Heart left ventricle (tissue), 16 donors: ENCODE results near the gene VAC14. TPM values are rescaled to one million over a fixed set of nuclear protein-coding genes. Genes with fewer than 3 reads are reported as not detected.

Experiments used
- ATAC-seq, 4 donors: fragments of 200-7000 bp; cut with Tn5 transposase; one replicate each; pipeline ENCODE4 v1.9.1; 2020 to 2022; ENCODE audit warnings: moderate library complexity in 4 of 4, mild to moderate bottlenecking in 3 of 4, moderate number of reproducible peaks in 1 of 4
- DNase-seq, 5 donors: peaks; one replicate each; pipeline ENCODE4 v3.0.0-alpha.2; 2020
- H3K27ac ChIP-seq, 12 donors: fragments of 200-600 bp; sonication (generic) in 4 of 12; one replicate each; pipeline versions ENCODE4 v1.5.0 to v1.8.0; 2016 to 2022; ENCODE audit warnings: mild to moderate bottlenecking in 2 of 12
- H3K27me3 ChIP-seq, 9 donors: fragments of 200-600 bp; sonication (generic) in 2 of 9; one replicate each; pipeline versions ENCODE4 v1.5.1 to v1.8.0; 2016 to 2022; ENCODE audit warnings: mild to moderate bottlenecking in 3 of 9
- H3K36me3 ChIP-seq, 9 donors: fragments of 200-600 bp; sonication (generic) in 2 of 9; one replicate each; pipeline versions ENCODE4 v1.5.0 to v1.8.0; 2018 to 2022; ENCODE audit warnings: mild to moderate bottlenecking in 2 of 9
- H3K4me1 ChIP-seq, 12 donors: fragments of 200-600 bp; sonication (generic) in 4 of 12; one replicate each; pipeline versions ENCODE4 v1.5.0 to v1.8.0; 2016 to 2022; ENCODE audit warnings: mild to moderate bottlenecking in 3 of 12
- H3K4me3 ChIP-seq, 12 donors: fragments of 200-600 bp; sonication (generic) in 4 of 12; one replicate each; pipeline versions ENCODE4 v1.5.0 to v1.8.0; 2017 to 2022; ENCODE audit warnings: mild to moderate bottlenecking in 9 of 12, moderate library complexity in 4 of 12
- H3K9me3 ChIP-seq, 12 donors: fragments of 200-600 bp; sonication (generic) in 4 of 12; one replicate each; pipeline versions ENCODE4 v1.5.0 to v1.8.0; 2016 to 2022; ENCODE audit warnings: mild to moderate bottlenecking in 1 of 12
- POLR2A ChIP-seq, 2 donors: fragments of 450-650 bp; IDR thresholded peaks; one replicate each; pipeline ENCODE4 v1.6.1; 2017; ENCODE audit warnings: antibody characterized with exemption in 2 of 2, mild to moderate bottlenecking in 2 of 2, moderate library complexity in 2 of 2
- WGBS, 4 donors: extraction: QIAGEN DNeasy Blood & Tissue Kit in 2 of 4; methylation state at CpG; one replicate each; pipeline versions ENCODE4 v1.1.5 to v1.1.7; 2013 to 2018; 5-methylcytosine and 5-hydroxymethylcytosine counted together
- intact Hi-C, 10 donors: fragments of 100-400 bp; cut with DNase I; formaldehyde crosslinking; loops; one replicate each; pipeline versions ENCODE4 v1.11.1 to v1.14.2; 2022
- polyA plus RNA-seq, 2 donors: library from polyadenylated mRNA; stranded (reverse); fragments of 200-250 nt; gene quantifications; one replicate each; pipeline ENCODE4 v1.2.3, GENCODE V29; 2013
- total RNA-seq, 9 donors: library from RNA; depleted of rRNA in 2 of 9; stranded (reverse); fragments of >200 nt in 2 of 9; fragmentation: NEBNext Ultra II Directional in 3 of 9; extraction: Animal tissue kit (Norgen Biotek cat#: 25700) in 3 of 9; gene quantifications; one replicate each; pipeline versions ENCODE4 v1.1.0 to v1.2.4, GENCODE V29; 2016 to 2023
- TF ChIP-seq, protein P1 (sequence below), 12 donors: fragments of 200-600 bp; sonication (generic) in 4 of 12; IDR thresholded peaks; one replicate each; pipeline versions ENCODE4 v1.5.0 to v1.8.0; 2018 to 2022; ENCODE audit warnings: antibody characterized with exemption in 12 of 12, mild to moderate bottlenecking in 5 of 12
- donor health status: ischemic (EF 13 %, LVEDD 7.1; RV severe dilation, severe dysfunction).
- donor health status: healthy with polysubstance abuse.
- donor health status: DM: no; HTN: yes; CAD: no.
- donor health status: DM: no; HTN: no; CAD: no.
- donor health status: ischemic (EF 25% LVEDD 6.9; RV normal size, moderate dysfunction).
- donor health status: ischemic (EF 25% LVEDD 5.7; RV mildly dilated, moderate dysfunction).
- donor health status: healthy.
- donor health status: DM: yes; HTN: yes; CAD: no.
- donor health status: ischemic (EF 35%, LVEDD 5.7; RV mildly dilated, moderate dysfunction).
- donor health status: nonischemic (EF 11% LVEDD 7.7; RV severe dilation, severe dysfunction).
- donor health status: DM: yes; HTN: yes; CAD: no.
- donor health status: PGD.
- donor health status: ischemic (EF 29% LVEDD 5.4; RV normal size, mild dysfunction).
- donor health status: nonischemic (EF 23%, LVEDD 6.1; RV moderate dilation, normal function).

VAC14 gene
- total and polyA plus RNA-seq, 11 donors, result 13.9 to 48.0 (median 26.1) TPM

DNA sequence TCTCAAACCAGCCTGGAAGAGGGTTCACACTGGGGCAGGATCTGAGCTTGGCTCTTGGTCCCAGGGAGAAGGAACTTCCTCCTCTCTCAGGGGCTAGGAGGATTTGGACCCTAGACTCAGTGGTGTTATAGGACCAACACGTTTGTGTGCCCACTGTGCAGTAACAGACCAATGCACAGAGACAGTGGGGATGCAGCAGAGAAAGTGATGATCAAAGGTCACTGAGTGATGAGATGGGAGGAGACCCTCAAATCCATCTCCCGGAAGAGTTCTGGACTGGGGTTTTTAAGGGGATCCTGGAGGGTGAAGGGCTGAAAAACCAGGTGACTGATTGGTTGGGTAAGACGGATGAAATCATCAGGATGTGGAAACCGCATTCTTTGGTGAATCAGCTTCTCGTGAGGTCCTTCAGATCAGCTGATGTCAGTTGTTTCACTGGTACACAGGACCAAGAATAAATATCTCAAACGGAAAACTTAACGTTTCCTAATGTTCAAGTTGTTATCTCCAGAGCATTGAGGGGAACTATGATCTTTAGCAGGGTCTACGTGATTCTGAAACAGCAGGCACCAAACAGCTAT lies 3.3 kb upstream of the VAC14 start:
- TF ChIP-seq, protein P1, sequence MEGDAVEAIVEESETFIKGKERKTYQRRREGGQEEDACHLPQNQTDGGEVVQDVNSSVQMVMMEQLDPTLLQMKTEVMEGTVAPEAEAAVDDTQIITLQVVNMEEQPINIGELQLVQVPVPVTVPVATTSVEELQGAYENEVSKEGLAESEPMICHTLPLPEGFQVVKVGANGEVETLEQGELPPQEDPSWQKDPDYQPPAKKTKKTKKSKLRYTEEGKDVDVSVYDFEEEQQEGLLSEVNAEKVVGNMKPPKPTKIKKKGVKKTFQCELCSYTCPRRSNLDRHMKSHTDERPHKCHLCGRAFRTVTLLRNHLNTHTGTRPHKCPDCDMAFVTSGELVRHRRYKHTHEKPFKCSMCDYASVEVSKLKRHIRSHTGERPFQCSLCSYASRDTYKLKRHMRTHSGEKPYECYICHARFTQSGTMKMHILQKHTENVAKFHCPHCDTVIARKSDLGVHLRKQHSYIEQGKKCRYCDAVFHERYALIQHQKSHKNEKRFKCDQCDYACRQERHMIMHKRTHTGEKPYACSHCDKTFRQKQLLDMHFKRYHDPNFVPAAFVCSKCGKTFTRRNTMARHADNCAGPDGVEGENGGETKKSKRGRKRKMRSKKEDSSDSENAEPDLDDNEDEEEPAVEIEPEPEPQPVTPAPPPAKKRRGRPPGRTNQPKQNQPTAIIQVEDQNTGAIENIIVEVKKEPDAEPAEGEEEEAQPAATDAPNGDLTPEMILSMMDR (IDR thresholded peaks at IDR 0.05), result no peak
- no peak for TF ChIP-seq POLR2A (IDR thresholded peaks at IDR 0.05)
- Histone ChIP-seq H3K9me3 (peaks cover 0 to 13% (median 0%) of the 10 kb centered on the region in 12 donors), H3K36me3 (no peaks in the 10 kb centered on the region), H3K27ac (no peak overlapping the region), H3K4me3 (no peak overlapping the region), H3K27me3 (peaks cover 0 to 17% (median 4%) of the 10 kb centered on the region in 9 donors), H3K4me1 (peaks cover 0 to 18% (median 13%) of the 10 kb centered on the region in 12 donors)
- WGBS, 4 donors, result 58 to 71% (median 62%) methylated on average over 8 of the region's 8 CpGs
- DNase-seq (no peak), ATAC-seq (no peak)
- intact Hi-C loops, result loop anchor here in 1 of 10 donors (10.0 kb wide), 1 partner anchor 551 kb away; the partner anchor contains the start of gene CALB2

DNA sequence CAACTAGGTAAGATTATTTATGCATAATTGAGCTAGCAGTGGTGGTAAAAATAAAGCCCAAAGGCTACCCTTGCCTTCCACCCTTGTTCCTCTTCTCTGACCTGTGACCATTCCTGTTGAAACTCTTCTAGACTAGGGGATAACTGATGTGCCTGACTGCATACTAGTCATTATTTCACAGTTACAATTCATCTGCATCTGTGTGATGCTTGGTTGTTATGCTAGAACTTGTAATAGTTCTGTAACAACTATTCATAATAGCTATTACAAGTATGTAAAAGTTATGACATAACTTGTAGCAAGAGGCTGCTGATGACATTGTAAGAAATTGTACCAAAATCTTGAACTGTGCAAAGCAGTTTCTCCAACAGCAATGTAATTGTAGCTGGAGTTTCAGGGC lies 2.4 kb upstream of the VAC14 start:
- DNase-seq (no peak), ATAC-seq (no peak)
- Histone ChIP-seq H3K27ac (no peak overlapping the region), H3K36me3 (peaks cover 0 to 5% (median 0%) of the 10 kb centered on the region in 9 donors), H3K9me3 (peaks cover 0 to 13% (median 0%) of the 10 kb centered on the region in 12 donors), H3K4me3 (no peak overlapping the region), H3K4me1 (peaks cover 0 to 21% (median 14%) of the 10 kb centered on the region in 12 donors), H3K27me3 (peaks cover 0 to 10% (median 1%) of the 10 kb centered on the region in 9 donors)
- intact Hi-C loops, result loop anchor here in 1 of 10 donors (10.0 kb wide), 1 partner anchor 551 kb away; the partner anchor contains the start of gene CALB2
- TF ChIP-seq, protein P1 (IDR thresholded peaks at IDR 0.05), result no peak
- no peak for TF ChIP-seq POLR2A (IDR thresholded peaks at IDR 0.05)

DNA sequence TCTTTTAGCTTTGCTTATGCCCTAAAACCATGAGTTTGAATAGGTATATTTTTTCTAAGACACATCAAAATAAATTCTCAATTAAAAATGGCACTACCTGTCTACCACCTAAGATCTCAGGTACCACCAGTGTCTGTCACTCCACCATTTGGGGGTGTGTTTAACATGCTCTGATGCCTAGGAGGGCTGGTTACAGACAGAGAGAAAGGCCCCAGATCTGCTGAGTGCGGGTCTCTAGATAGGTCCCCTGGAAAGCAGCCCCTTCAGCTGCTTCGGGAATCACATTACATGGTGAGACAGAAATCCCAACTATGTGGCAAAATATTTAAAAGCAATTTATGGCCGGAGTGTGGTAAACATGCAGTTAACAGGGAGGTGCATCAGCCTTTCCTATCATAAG lies 653 bp upstream of the VAC14 start:
- intact Hi-C loops, result loop anchor here in 1 of 10 donors (10.0 kb wide), 1 partner anchor 553 kb away; the partner anchor contains the start of gene CALB2

DNA sequence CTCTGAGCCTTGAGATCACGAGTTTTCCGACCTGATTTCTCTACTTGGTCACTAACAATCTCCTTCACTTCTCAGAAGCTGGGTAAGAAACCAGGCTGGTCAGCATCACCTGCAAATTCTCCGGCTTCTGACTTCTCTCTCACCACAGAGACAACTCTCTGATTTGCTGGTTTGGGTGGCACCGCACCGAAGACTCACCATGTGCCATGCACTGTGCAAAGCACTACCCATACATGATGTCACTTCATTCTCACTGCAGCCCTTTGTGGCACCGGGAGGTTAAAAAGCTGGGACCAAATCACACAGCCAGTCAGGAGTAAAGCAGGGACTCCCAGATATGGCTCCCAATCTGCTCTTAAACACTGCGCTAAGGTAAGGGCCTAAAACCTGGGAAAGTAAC lies 647 bp downstream of the VAC14 start:
- no peak for DNase-seq
- Histone ChIP-seq H3K4me1 (peaks cover 0 to 21% (median 14%) of the 10 kb centered on the region in 12 donors), H3K27ac (peak overlapping the region in 8 of 12 donors; percentile 33 to 77 (median 59)), H3K36me3 (peaks cover 0 to 13% (median 0%) of the 10 kb centered on the region in 9 donors), H3K27me3 (no peaks in the 10 kb centered on the region), H3K4me3 (peak overlapping the region; percentile 79 to 98 (median 94)), H3K9me3 (peaks cover 0 to 13% (median 0%) of the 10 kb centered on the region in 12 donors)
- 12 to 18% (median 16%) methylated on average over 7 of the region's 7 CpGs for WGBS, 4 donors
- ATAC-seq, result peak in 1 of 4 donors; percentile 14
- intact Hi-C loops, result loop anchor here in 1 of 10 donors (10.0 kb wide), 1 partner anchor 554 kb away; the partner anchor contains the start of gene CALB2
- TF ChIP-seq, protein P1 (IDR thresholded peaks at IDR 0.05), result no peak
- TF ChIP-seq POLR2A (IDR thresholded peaks at IDR 0.05), result no peak

More for the DNA sequence above, 653 bp upstream of the VAC14 start:
- Histone ChIP-seq H3K9me3 (peaks cover 0 to 13% (median 0%) of the 10 kb centered on the region in 12 donors), H3K4me1 (peaks cover 0 to 21% (median 14%) of the 10 kb centered on the region in 12 donors), H3K4me3 (peak overlapping the region in 9 of 12 donors; percentile 79 to 98 (median 92)), H3K27ac (no peak overlapping the region), H3K36me3 (peaks cover 0 to 13% (median 0%) of the 10 kb centered on the region in 9 donors), H3K27me3 (no peaks in the 10 kb centered on the region)
- WGBS, 4 donors, result 64 to 76% (median 66%) methylated on average over 3 of the region's 3 CpGs
- no peak for ATAC-seq
- DNase-seq, result no peak
- TF ChIP-seq POLR2A (IDR thresholded peaks at IDR 0.05), result no peak
- TF ChIP-seq, protein P1 (IDR thresholded peaks at IDR 0.05), result no peak
